HG03196 (cell line): ENCODE results near the gene GPC1.

ENCODE experiments used
- ATAC-seq: cut with Tn5 transposase; IDR thresholded peaks from one replicate; pipeline ENCODE4 v1.9.1; 2021; ENCODE audit not compliant: unreplicated experiment

Gene GPC1

GRCh38 chr2:240397542-240397916 lies 37.9 kb upstream of the GPC1 start:
- ATAC-seq, result no peak

GRCh38 chr2:240397924-240398645 lies 37.4 kb upstream of the GPC1 start:
- no peak for ATAC-seq

GRCh38 chr2:240398661-240399267 lies 36.7 kb upstream of the GPC1 start:
- ATAC-seq, result no peak

- no peak for ATAC-seq
Measured at GRCh38 chr2:240399419-240400324, 35.8 kb upstream of the GPC1 start.

- no peak for ATAC-seq
Measured at GRCh38 chr2:240400371-240401161, 34.9 kb upstream of the GPC1 start.

- no peak for ATAC-seq
Measured at GRCh38 chr2:240401308-240401707, 34.2 kb upstream of the GPC1 start.

- ATAC-seq, result no peak
Measured at GRCh38 chr2:240401781-240402551, 33.5 kb upstream of the GPC1 start.

- ATAC-seq, result no peak
Measured at GRCh38 chr2:240402566-240403272, 32.7 kb upstream of the GPC1 start.

GRCh38 chr2:240403396-240404104 lies 31.9 kb upstream of the GPC1 start:
- no peak for ATAC-seq

GRCh38 chr2:240404174-240404852 lies 31.1 kb upstream of the GPC1 start:
- no peak for ATAC-seq

- ATAC-seq, result no peak
Measured at GRCh38 chr2:240405133-240405532, 30.3 kb upstream of the GPC1 start.

GRCh38 chr2:240405684-240406313 lies 29.7 kb upstream of the GPC1 start:
- ATAC-seq, result no peak

GRCh38 chr2:240407090-240407489 lies 28.4 kb upstream of the GPC1 start:
- no peak for ATAC-seq

GRCh38 chr2:240410004-240410403 lies 25.5 kb upstream of the GPC1 start:
- no peak for ATAC-seq

- ATAC-seq, result no peak
Measured at GRCh38 chr2:240410808-240411207, 24.7 kb upstream of the GPC1 start.

GRCh38 chr2:240411261-240412160 lies 24.0 kb upstream of the GPC1 start:
- ATAC-seq, result no peak
